Measurements from ENCODE around the gene PUS7.

Gene PUS7

DNA sequence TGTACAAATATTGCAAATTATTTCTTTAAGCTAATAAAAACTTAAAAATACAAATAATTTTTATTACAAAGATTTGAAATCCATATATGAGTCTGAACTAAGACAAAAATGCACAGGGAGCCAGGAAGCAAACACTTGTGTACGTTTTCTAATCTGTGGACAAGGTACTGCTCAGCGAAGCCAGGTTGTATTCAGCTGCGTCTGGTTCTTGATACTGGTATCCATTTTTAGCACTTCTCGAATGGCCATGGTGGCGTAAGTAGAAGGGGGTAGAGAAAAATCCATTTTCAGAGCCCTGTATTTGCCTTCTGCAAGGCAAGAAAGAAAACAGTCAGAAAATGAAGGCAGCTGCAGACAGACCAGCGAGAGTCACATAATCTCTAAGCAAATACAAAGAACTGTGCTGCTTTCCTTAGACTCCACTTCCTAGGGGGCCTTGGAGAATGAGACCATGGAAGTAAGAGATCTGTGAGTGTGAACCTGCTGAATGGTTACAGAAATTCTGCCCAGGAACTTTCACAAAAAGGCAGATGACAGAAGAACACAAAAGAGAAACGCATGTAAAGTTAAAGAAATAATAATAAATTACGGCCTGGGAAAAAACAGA, 64.3 kb downstream of the PUS7 start:
- TF ChIP-seq TEAD4 (IDR thresholded peaks at IDR 0.05): no peak
- no peak for TF ChIP-seq TAF1 (IDR thresholded peaks at IDR 0.05; ENCODE audit: low read depth)
- no peak for TF ChIP-seq CREB1 (IDR thresholded peaks at IDR 0.05; ENCODE audit: low read depth)
- TF ChIP-seq EGR1 (IDR thresholded peaks at IDR 0.05): no peak
- TF ChIP-seq, protein P1, sequence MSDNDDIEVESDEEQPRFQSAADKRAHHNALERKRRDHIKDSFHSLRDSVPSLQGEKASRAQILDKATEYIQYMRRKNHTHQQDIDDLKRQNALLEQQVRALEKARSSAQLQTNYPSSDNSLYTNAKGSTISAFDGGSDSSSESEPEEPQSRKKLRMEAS (IDR thresholded peaks at IDR 0.05): no peak
- no peak for TF ChIP-seq FOXM1 (IDR thresholded peaks at IDR 0.05; ENCODE audit: borderline replicate concordance, low read depth)
- TF ChIP-seq RAD21 (IDR thresholded peaks at IDR 0.05; ENCODE audit: low read depth): no peak
- no peak for TF ChIP-seq YY1 (IDR thresholded peaks at IDR 0.05; ENCODE audit: low read depth)
- TF ChIP-seq CEBPB (IDR thresholded peaks at IDR 0.05): no peak
- no peak for TF ChIP-seq EP300 (IDR thresholded peaks at IDR 0.05; ENCODE audit: borderline replicate concordance)
- no peak for TF ChIP-seq NFIC (IDR thresholded peaks at IDR 0.05)
- TF ChIP-seq, protein P2, sequence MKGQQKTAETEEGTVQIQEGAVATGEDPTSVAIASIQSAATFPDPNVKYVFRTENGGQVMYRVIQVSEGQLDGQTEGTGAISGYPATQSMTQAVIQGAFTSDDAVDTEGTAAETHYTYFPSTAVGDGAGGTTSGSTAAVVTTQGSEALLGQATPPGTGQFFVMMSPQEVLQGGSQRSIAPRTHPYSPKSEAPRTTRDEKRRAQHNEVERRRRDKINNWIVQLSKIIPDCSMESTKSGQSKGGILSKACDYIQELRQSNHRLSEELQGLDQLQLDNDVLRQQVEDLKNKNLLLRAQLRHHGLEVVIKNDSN (IDR thresholded peaks at IDR 0.05): no peak
- no peak for TF ChIP-seq ZBTB7A (IDR thresholded peaks at IDR 0.05; ENCODE audit: low read depth)
- TF ChIP-seq, protein P3, sequence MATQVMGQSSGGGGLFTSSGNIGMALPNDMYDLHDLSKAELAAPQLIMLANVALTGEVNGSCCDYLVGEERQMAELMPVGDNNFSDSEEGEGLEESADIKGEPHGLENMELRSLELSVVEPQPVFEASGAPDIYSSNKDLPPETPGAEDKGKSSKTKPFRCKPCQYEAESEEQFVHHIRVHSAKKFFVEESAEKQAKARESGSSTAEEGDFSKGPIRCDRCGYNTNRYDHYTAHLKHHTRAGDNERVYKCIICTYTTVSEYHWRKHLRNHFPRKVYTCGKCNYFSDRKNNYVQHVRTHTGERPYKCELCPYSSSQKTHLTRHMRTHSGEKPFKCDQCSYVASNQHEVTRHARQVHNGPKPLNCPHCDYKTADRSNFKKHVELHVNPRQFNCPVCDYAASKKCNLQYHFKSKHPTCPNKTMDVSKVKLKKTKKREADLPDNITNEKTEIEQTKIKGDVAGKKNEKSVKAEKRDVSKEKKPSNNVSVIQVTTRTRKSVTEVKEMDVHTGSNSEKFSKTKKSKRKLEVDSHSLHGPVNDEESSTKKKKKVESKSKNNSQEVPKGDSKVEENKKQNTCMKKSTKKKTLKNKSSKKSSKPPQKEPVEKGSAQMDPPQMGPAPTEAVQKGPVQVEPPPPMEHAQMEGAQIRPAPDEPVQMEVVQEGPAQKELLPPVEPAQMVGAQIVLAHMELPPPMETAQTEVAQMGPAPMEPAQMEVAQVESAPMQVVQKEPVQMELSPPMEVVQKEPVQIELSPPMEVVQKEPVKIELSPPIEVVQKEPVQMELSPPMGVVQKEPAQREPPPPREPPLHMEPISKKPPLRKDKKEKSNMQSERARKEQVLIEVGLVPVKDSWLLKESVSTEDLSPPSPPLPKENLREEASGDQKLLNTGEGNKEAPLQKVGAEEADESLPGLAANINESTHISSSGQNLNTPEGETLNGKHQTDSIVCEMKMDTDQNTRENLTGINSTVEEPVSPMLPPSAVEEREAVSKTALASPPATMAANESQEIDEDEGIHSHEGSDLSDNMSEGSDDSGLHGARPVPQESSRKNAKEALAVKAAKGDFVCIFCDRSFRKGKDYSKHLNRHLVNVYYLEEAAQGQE (IDR thresholded peaks at IDR 0.05; ENCODE audit: low read depth): no peak
- TF ChIP-seq TCF12 (IDR thresholded peaks at IDR 0.05; ENCODE audit: low read depth): no peak

DNA sequence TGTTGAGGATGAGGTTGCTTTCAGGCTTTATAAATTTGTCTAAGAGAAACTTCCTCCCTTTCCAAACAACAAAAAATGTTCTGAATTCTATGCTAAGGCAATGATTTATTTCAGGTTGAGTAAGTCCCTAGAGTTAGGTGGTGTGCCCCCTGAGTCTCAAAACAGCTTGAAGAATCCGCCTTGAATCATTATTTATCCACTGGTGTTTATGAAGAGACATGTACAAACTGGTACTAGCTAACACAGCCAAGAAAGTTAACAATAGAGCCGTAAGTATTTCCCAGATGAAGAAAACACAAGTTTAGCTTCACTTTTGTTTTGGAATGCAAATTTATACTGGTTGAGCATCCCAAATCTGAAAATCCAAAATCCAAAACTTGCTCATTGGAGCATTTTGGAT, 67.2 kb downstream of the PUS7 start:
- TF ChIP-seq NFIC (IDR thresholded peaks at IDR 0.05) (no peak), ZBTB7A (IDR thresholded peaks at IDR 0.05; ENCODE audit: low read depth) (no peak), TEAD4 (IDR thresholded peaks at IDR 0.05) (no peak), RAD21 (IDR thresholded peaks at IDR 0.05; ENCODE audit: low read depth) (no peak), CREB1 (IDR thresholded peaks at IDR 0.05; ENCODE audit: low read depth) (no peak), EGR1 (IDR thresholded peaks at IDR 0.05) (no peak), YY1 (IDR thresholded peaks at IDR 0.05; ENCODE audit: low read depth) (no peak), CEBPB (IDR thresholded peaks at IDR 0.05) (no peak)
- TF ChIP-seq, protein P1 (IDR thresholded peaks at IDR 0.05): no peak

DNA sequence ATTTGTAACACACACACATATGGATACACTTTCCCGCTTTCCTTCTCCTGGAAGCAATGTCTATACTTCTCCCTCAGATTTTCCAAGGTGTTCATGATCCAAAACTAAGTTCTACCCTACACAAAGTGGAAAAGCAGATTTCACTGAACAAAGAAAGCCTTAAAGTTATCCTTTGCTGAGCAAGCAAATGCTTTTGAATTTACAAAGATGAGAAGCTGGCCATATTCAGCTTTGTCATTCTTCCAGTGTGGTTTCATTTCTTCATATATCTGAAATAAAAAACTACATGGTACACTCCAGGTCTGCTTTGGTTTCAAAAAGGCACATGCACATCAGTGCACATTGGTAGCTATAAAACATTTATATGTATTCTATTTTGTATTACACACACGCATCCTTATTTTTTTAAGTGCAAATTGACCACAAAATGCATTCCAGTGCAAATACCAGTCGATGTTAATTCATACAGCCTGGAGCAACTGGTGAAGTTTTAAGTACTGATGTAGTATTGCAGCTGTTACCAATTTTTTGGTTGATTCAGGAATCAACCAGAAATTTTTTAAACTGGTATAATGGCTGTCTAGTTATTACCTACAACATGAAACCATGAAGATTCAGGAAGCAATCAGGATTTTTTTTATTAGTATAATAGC, 67.8 kb downstream of the PUS7 start:
- TF ChIP-seq EGR1 (IDR thresholded peaks at IDR 0.05) (no peak), TCF12 (IDR thresholded peaks at IDR 0.05; ENCODE audit: low read depth) (no peak), TEAD4 (IDR thresholded peaks at IDR 0.05) (no peak), CREB1 (IDR thresholded peaks at IDR 0.05; ENCODE audit: low read depth) (no peak), NFIC (IDR thresholded peaks at IDR 0.05) (no peak), FOXM1 (IDR thresholded peaks at IDR 0.05; ENCODE audit: borderline replicate concordance, low read depth) (no peak), TAF1 (IDR thresholded peaks at IDR 0.05; ENCODE audit: low read depth) (no peak), CEBPB (IDR thresholded peaks at IDR 0.05) (no peak), ZBTB7A (IDR thresholded peaks at IDR 0.05; ENCODE audit: low read depth) (no peak)
- TF ChIP-seq, protein P1 (IDR thresholded peaks at IDR 0.05): no peak
- TF ChIP-seq, protein P2 (IDR thresholded peaks at IDR 0.05): no peak

DNA sequence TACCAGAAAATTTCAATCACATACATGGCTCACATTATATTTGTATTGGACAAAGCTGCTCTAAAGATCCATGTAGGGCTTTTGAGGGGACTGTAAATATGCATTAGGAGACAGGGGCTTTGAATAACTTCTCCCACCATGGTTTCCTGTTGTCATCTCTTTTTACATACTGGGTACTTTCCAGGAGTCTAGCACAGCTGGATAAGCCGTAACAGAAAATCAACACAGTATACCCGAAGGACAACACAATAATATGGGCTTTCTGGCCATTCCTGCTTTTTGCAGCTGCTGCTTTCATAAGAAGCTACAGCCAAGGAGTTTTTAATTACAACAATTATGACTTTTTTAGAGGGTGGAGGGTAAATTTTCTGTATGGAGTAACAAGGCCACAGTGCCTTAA, 70.0 kb downstream of the PUS7 start:
- TF ChIP-seq EP300 (IDR thresholded peaks at IDR 0.05; ENCODE audit: borderline replicate concordance) (no peak), CEBPB (IDR thresholded peaks at IDR 0.05) (no peak), RAD21 (IDR thresholded peaks at IDR 0.05; ENCODE audit: low read depth) (no peak), EGR1 (IDR thresholded peaks at IDR 0.05) (no peak), TCF12 (IDR thresholded peaks at IDR 0.05; ENCODE audit: low read depth) (no peak)

DNA sequence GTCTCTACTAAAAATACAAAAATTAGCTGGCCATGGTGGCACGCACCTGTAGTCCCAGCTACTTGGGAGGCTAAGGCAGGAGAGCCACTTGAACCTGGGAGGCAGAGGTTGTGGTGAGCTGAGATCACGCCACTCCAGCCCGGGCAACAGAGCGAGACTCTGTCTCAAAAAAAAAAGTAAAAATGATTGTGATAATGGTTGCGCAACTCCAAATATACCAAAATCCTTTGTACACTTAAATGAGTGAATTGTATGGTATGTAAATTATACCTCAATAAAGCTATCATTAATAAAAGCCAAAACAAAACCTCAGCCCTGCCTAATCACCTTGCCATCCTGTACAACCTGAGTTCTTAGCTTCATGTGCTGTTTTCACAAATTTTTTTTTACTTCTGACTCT, 71.2 kb downstream of the PUS7 start:
- TF ChIP-seq CEBPB (IDR thresholded peaks at IDR 0.05): peak; percentile 85

DNA sequence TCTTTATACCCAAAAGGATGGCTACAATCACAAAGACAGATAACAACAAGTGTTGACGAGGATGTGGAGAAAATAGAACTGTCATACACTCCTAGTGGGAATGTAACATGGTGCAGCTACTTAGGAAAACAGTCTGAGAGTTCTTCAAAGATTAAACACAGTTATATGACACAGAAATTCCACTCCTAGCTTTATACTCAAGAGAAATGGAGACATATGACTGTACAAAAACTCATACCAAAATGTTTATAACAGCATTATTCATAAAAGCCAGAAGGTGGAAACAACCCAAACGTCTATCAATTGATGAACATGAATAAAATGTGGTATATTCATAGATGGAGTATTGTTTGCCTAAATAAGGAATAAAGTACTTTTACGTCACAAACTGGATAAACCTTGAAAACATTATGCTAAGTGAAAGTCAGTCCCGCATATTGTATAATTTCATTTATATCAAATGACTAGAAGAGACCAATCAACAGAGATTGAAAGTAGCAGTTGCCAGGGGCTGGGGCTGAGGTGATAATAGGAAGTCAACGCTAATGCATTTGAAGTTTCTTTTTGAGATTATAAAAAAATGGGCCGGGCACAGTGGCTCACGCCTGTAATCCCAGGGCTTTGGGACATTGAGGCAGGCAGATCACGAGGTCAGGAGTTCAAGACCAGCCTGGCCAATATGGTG, 71.8 kb downstream of the PUS7 start:
- TF ChIP-seq YY1 (IDR thresholded peaks at IDR 0.05; ENCODE audit: low read depth) (no peak), CEBPB (IDR thresholded peaks at IDR 0.05) (no peak), ZBTB7A (IDR thresholded peaks at IDR 0.05; ENCODE audit: low read depth) (no peak), EP300 (IDR thresholded peaks at IDR 0.05; ENCODE audit: borderline replicate concordance) (no peak), FOXM1 (IDR thresholded peaks at IDR 0.05; ENCODE audit: borderline replicate concordance, low read depth) (no peak), RAD21 (IDR thresholded peaks at IDR 0.05; ENCODE audit: low read depth) (no peak), CREB1 (IDR thresholded peaks at IDR 0.05; ENCODE audit: low read depth) (no peak), TCF12 (IDR thresholded peaks at IDR 0.05; ENCODE audit: low read depth) (no peak), TEAD4 (IDR thresholded peaks at IDR 0.05) (no peak), EGR1 (IDR thresholded peaks at IDR 0.05) (no peak), TAF1 (IDR thresholded peaks at IDR 0.05; ENCODE audit: low read depth) (no peak), NFIC (IDR thresholded peaks at IDR 0.05) (no peak)
- TF ChIP-seq, protein P1 (IDR thresholded peaks at IDR 0.05): no peak
- TF ChIP-seq, protein P2 (IDR thresholded peaks at IDR 0.05): no peak
- TF ChIP-seq, protein P3 (IDR thresholded peaks at IDR 0.05; ENCODE audit: low read depth): no peak

Data from Ishikawa (cell line).